Activated T-cell treated with anti-CD3 and anti-CD28 coated beads, Interleukin-2, amount 50 U/mL, for 24 hours (primary cell): Measurements from ENCODE around the gene PLD1.

ENCODE experiments used
- DNase-seq: peaks from one replicate; pipeline ENCODE4 v3.0.0-alpha.2; 2020
- H3K27ac Mint-ChIP-seq: 2 replicates; pipeline ENCODE4 v1.8.0; 2020; ENCODE audit warnings: mild to moderate bottlenecking, mixed read lengths
- H3K27me3 Mint-ChIP-seq: 2 replicates; pipeline ENCODE4 v1.8.0; 2020; ENCODE audit warnings: mixed read lengths
- H3K36me3 Mint-ChIP-seq: 2 replicates; pipeline ENCODE4 v1.8.0; 2020; ENCODE audit warnings: low read depth, mixed read lengths
- H3K4me1 Mint-ChIP-seq: 2 replicates; pipeline ENCODE4 v1.8.0; 2020; ENCODE audit warnings: low read depth, mixed read lengths
- H3K4me3 Mint-ChIP-seq: 2 replicates; pipeline ENCODE4 v1.8.0; 2020; ENCODE audit warnings: mild to moderate bottlenecking, moderate library complexity, mixed read lengths
- H3K9me3 Mint-ChIP-seq: 2 replicates; pipeline ENCODE4 v1.8.0; 2020; ENCODE audit warnings: mixed read lengths

The PLD1 gene

DNA sequence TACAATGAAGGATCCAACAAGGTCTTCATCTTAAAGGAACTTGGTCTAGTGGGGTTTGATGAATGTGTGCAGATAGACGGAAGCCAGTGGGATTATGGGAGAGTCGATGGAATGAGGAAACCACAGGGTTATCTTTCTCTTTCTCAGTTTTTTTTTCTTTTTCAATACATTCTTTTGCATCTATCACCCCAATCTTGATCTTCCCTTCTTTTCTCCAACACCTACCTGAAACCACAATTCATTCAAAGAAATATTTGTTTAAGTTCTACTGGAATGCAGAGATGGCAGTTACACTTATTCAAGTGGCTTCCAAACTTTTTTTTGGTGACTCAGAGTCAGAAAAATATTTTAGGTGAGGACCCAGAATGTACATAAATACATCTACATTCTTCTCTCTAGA, 34.6 kb upstream of the PLD1 start:
- H3K36me3 Mint-ChIP-seq = no peaks in the 10 kb centered on the region
- H3K9me3 Mint-ChIP-seq = peaks cover 2% of the 10 kb centered on the region
- H3K4me1 Mint-ChIP-seq = peaks cover 22% of the 10 kb centered on the region
- no peaks in the 10 kb centered on the region for H3K27me3 Mint-ChIP-seq
- no peak for DNase-seq
- H3K27ac Mint-ChIP-seq = no peak overlapping the region
- H3K4me3 Mint-ChIP-seq = no peak overlapping the region

DNA sequence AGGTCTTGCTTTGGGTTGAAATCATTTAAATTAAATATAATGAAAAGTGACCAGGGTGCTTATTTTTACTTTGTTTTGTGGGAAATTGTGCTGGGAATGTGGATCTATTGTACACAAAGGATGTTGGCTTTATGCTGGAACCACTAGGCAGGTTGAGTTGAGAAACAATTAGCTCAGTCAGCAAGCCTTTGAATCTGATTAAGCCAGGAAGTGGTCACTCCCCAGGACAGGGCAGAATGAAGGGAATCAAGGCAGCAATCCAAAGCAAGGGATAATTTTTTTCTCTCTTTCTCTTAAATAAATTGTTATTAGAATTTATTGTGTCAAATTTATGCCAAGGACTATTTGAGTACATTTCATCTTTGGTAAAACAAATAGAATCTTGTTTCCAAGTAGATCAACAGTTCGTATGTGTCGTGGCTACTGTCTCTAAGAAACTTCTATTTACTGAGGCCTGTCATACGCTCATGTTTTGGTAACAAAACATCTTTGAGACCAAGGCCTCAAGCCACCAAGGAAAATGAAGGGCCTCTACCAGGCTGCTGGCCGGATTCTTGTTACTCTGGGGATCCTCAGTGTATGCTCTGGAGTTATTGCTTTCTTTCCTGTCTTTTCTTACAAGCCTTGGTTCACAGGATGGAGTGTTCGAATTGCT, 32.7 kb upstream of the PLD1 start, which contains the start of gene TMEM212:
Gene TMEM212 (plus strand): TSS at position 486 of the 655 bp plus-strand sequence. CDS start 35 bp downstream, at position 521.
- H3K27ac Mint-ChIP-seq = no peak within 1 kb of the TSS
- no peak for DNase-seq
- peaks cover 7% of the 10 kb centered on the region for H3K27me3 Mint-ChIP-seq
- no peaks in the 10 kb centered on the region for H3K36me3 Mint-ChIP-seq
- H3K4me1 Mint-ChIP-seq = peaks cover 21% of the 10 kb centered on the region
- H3K4me3 Mint-ChIP-seq = no peak within 1 kb of the TSS
- H3K9me3 Mint-ChIP-seq = peaks cover 2% of the 10 kb centered on the region

DNA sequence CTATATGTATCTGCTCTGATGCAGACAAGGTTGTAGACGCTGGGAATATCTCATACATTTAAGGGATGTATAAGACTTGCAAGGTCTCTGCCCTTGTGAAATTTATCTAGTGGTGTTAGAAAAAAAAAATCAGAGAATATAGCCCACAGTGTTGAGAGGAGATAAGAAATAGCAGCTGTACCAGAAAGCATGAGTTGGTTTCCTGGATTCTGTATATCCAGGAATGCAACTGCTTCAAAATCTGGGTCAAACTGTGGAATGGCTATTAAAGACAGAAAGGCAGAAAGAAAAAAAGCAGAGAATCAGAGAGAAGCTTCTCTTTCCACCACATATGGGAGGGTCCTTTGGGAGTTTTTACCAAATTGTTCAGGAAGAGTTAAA, 31.3 kb upstream of the PLD1 start:
- Mint-ChIP-seq H3K27ac (no peak overlapping the region), H3K36me3 (no peaks in the 10 kb centered on the region), H3K27me3 (peaks cover 7% of the 10 kb centered on the region), H3K4me1 (peaks cover 8% of the 10 kb centered on the region), H3K9me3 (no peaks in the 10 kb centered on the region), H3K4me3 (no peak overlapping the region)
- no peak for DNase-seq

DNA sequence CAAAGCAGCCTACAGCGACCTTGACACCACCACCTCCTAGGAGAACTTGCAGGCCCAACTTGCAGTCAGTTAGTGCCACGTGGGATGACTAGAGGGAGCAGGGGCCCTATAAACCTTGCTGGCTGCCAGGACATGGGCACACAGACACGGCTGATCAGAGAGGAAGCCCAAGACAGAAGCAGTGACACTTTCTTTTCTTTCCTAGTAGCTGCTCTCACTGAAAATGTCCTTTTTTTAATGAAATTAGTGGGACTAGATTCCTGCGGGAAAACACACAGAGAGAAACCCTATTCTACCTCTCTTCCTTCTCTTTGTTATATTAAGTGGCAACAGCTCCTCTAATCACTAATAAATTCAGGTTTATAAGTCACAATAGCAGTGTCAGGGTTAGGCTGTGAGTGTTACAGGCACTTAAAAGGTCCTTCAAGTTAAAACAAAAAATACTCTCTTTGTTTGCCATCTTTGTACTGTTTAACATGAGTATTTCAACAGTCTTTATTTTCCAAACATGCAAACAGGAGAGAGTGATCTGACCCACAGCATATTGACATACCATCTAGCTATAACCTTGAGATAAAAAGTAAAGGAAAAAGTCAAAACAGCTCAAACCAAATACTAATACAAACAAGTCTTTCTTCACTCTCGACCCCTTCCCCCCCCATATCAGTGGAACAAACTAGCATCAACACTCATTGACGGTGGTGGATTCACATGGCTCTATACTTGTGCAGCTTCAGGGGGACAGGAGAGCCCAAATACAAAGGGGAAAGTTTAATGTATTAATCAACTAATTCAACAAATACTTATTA, 30.7 kb upstream of the PLD1 start:
- DNase-seq = no peak
- Mint-ChIP-seq H3K36me3 (no peaks in the 10 kb centered on the region), H3K27ac (no peak overlapping the region), H3K4me1 (peaks cover 2% of the 10 kb centered on the region), H3K4me3 (no peak overlapping the region), H3K9me3 (no peaks in the 10 kb centered on the region), H3K27me3 (peaks cover 7% of the 10 kb centered on the region)

DNA sequence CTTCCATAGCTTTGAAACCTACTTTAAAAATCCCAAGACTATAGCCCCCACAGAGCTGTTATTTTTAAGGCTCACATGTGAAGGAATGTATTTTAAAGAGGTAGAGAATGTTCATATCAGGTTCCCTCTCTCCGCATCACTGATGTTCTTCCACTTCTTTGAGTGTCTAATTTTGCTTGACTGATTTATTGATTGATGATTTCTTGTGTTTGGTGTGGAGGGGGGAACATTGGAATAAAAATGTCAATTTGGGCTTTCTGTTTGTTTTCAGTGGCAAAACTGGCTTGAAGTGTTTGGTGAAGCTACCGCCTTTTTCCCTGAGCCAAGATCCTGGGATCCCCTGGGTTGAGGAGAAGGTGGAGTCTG, 30.1 kb upstream of the PLD1 start:
- H3K27me3 Mint-ChIP-seq = peaks cover 7% of the 10 kb centered on the region
- H3K4me3 Mint-ChIP-seq = no peak overlapping the region
- H3K9me3 Mint-ChIP-seq = no peaks in the 10 kb centered on the region
- H3K36me3 Mint-ChIP-seq = no peaks in the 10 kb centered on the region
- no peak overlapping the region for H3K27ac Mint-ChIP-seq
- no peak for DNase-seq
- no peaks in the 10 kb centered on the region for H3K4me1 Mint-ChIP-seq

DNA sequence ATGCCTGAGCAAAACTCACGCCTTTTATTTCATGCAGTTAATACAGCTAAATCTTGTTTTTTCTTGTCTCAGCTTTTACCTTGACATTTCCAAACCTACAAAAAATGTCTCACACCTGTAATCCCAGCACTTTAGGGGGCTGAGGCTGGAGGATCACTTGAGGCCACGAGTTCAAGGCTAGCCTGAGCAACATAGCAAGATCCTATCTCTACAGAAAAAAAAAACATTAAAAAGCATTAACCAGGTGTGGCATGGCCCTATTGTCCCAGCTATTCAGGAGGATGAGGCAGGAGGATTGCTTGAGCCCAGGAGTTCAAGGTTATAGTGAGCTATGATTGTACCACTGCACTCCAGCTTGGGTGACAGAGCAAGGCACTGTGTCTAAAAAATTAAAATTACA, 29.0 kb upstream of the PLD1 start:
- H3K27ac Mint-ChIP-seq = no peak overlapping the region
- no peak overlapping the region for H3K4me3 Mint-ChIP-seq
- H3K9me3 Mint-ChIP-seq = no peaks in the 10 kb centered on the region
- H3K4me1 Mint-ChIP-seq = no peaks in the 10 kb centered on the region
- H3K36me3 Mint-ChIP-seq = no peaks in the 10 kb centered on the region
- DNase-seq = no peak
- peaks cover 7% of the 10 kb centered on the region for H3K27me3 Mint-ChIP-seq

DNA sequence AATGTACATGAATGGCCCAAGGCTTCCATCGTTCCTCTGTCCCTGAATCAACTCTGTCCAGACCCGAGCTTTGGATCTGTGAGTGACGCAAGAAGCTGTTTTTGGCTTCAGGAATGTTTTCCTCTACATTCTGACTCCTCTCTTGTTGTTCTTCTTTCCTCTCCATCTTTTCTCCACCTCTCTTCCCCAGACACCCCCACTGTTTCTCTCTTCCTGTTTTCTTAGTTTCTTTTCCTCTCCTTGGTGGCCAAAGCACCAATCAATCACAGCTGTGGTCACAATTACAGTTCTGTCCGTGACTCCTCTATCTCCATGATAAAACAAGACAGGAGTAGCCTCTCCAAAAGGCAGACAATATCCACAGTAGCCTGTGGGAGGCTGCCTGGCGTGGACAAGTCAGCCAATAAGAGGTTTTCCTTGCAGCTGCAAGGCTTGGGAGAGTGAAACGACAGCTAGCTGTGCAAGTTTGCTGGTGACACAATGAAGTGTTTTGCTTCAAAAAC, 28.0 kb upstream of the PLD1 start:
- no peaks in the 10 kb centered on the region for H3K4me1 Mint-ChIP-seq
- H3K27ac Mint-ChIP-seq = no peak overlapping the region

DNA sequence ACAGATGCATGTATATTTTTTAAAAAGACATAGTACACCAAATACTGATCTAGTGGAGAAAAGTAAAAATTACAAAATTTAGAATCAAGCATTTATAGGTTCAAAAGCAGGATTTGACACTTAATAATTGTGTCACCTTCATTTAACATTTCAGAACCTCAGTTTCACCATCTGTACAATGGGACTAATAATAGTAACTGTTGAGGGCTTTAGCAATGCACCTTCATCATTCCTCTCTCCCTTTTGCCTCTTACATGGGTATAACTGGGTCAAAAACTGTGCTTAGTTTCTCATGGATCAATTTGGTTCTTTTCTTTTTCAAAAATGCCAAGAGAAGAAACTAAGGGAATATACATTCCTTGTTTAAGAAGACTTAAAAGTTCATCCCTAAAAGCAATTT, 27.4 kb upstream of the PLD1 start:
- no peaks in the 10 kb centered on the region for H3K9me3 Mint-ChIP-seq
- peaks cover 7% of the 10 kb centered on the region for H3K27me3 Mint-ChIP-seq
- no peak overlapping the region for H3K4me3 Mint-ChIP-seq
- H3K4me1 Mint-ChIP-seq = no peaks in the 10 kb centered on the region
- no peaks in the 10 kb centered on the region for H3K36me3 Mint-ChIP-seq
- H3K27ac Mint-ChIP-seq = no peak overlapping the region
- no peak for DNase-seq

More for the DNA sequence above, 28.0 kb upstream of the PLD1 start:
- H3K9me3 Mint-ChIP-seq = no peaks in the 10 kb centered on the region
- H3K36me3 Mint-ChIP-seq = no peaks in the 10 kb centered on the region
- no peak overlapping the region for H3K4me3 Mint-ChIP-seq
- DNase-seq = no peak
- H3K27me3 Mint-ChIP-seq = peaks cover 7% of the 10 kb centered on the region

DNA sequence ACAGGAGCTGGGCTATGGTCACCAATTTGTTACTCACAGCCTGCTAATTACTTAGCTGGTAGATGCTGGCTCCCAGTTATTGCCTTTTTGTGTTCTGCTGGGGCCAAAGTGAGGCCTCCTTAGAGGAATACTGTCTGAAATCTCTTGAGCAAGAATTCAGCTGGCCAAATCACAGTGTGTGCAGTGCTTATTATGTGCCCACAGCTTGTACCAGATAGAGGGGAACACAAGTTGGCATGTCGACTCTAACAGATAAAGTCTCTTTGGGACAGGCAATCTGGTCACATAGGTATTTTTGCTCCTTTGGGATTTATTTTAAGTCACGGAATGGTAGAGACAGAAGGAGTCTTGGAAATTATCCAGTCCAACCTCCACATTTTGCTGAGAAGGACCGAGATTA, 26.6 kb upstream of the PLD1 start:
- Mint-ChIP-seq H3K27ac (no peak overlapping the region), H3K36me3 (no peaks in the 10 kb centered on the region), H3K27me3 (peaks cover 7% of the 10 kb centered on the region), H3K4me3 (no peak overlapping the region), H3K4me1 (no peaks in the 10 kb centered on the region), H3K9me3 (no peaks in the 10 kb centered on the region)
- DNase-seq = no peak

DNA sequence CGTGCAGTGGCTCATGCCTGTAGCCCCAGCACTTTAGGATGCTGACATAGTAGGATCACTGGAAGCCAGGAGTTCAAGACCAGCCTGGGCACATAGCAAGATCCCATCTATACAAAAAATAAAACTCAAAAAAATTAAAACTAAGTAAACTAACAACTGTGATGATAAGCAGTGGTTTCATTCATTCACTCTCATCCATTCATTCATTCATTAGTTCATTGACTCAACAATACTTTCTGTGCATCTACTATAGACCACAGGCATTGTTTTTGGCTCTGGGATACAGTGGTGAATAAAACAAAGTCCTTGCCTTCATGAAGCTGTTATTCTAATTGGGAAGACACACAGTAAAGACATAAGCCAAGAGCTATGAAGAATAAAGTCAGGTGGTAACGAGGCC, 25.3 kb upstream of the PLD1 start:
- no peak for DNase-seq
- H3K36me3 Mint-ChIP-seq = no peaks in the 10 kb centered on the region
- H3K4me3 Mint-ChIP-seq = no peak overlapping the region
- no peaks in the 10 kb centered on the region for H3K9me3 Mint-ChIP-seq
- peaks cover 7% of the 10 kb centered on the region for H3K27me3 Mint-ChIP-seq
- no peak overlapping the region for H3K27ac Mint-ChIP-seq
- no peaks in the 10 kb centered on the region for H3K4me1 Mint-ChIP-seq

DNA sequence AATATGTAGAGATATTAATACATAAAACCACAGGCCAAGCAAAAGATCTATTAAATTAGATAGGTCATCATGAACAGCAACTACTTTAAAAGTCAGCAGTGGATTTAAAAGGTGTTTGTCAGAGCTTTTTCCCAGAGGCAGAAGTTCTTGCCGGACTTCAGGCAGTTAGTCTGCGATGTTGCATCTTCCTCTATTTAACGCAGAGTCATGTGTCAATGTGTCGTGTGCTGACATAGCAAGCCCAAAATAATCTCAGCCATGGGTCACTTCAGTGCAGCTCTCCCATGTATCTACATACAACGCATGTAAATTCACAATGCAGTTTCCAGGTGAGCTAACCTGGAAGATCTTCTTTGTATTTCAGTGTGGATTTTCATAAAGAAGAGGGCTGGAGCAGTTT, 24.8 kb upstream of the PLD1 start:
- no peak for DNase-seq
- Mint-ChIP-seq H3K27ac (no peak overlapping the region), H3K9me3 (no peaks in the 10 kb centered on the region), H3K4me1 (no peaks in the 10 kb centered on the region), H3K27me3 (peaks cover 7% of the 10 kb centered on the region), H3K4me3 (no peak overlapping the region), H3K36me3 (no peaks in the 10 kb centered on the region)

DNA sequence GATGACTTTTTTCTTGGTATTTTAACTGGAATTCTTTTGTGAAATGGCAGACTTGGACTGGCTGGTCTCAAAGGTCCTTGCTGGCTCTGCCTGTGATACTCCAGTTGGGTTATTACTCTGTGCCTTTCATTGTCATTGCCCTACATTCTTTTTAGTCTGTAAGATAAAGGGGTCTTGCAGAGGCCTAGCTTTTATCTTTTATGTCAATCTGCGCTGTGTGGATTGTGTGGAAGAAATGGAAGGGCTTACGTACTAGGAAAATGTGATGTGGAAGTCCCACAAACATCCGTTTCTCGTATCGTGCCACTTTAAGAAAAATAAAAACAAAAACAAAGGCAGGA, 24.1 kb upstream of the PLD1 start:
- Mint-ChIP-seq H3K4me1 (no peaks in the 10 kb centered on the region), H3K4me3 (no peak overlapping the region)

DNA sequence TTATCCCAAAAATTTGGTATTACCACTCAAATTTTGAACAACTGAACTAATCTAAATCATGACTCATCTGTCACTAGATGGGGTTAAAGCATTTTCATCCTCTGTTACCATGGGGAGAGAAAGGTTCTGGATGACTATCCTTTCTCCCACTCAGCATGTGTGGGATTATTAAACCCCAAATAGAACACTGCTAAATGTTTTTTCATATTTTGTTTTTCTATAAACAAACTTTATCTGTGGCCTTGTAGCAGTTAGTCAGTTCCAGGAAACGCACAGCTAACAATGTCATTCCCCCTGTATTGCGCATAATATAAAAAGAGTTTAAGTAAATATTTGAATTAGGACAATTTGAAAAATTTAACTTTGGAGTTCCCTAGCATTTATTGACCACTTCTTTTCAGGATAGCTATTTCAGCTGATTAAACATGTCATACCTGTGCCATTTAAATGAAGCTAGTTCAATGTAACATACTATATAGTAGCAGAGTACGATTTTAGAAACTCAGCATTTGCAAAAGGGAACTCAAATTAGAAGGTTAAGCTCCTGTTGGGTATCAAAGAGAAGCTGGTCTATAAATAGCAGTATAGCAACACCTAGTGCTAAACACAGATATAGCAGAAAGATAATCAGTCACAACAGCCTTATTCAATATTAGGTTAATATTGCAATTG, 23.6 kb upstream of the PLD1 start:
- H3K36me3 Mint-ChIP-seq = no peaks in the 10 kb centered on the region

More for the DNA sequence above, 24.1 kb upstream of the PLD1 start:
- H3K9me3 Mint-ChIP-seq = no peaks in the 10 kb centered on the region
- peaks cover 7% of the 10 kb centered on the region for H3K27me3 Mint-ChIP-seq
- H3K27ac Mint-ChIP-seq = no peak overlapping the region
- no peak for DNase-seq
- no peaks in the 10 kb centered on the region for H3K36me3 Mint-ChIP-seq

DNA sequence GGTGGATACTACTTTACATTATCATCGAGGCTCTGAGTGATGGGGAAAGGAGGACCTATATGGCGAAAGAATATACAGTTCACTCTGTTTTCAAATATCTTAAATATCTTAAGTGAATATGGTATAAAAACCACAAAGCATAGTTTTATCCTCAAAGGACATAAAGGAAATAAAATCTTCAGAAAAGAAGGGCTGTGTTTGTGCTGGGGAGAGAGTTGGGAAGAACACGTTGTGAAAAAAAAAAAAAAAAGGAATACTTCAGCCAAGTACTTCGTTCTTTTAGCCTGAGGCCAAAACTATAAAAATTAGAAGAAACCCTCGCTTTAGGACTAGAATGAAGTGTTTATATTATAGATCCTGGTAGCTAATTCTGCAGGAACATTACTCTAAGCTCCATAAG, 22.7 kb upstream of the PLD1 start:
- H3K36me3 Mint-ChIP-seq = no peaks in the 10 kb centered on the region
- peaks cover 2% of the 10 kb centered on the region for H3K4me1 Mint-ChIP-seq
- no peak overlapping the region for H3K27ac Mint-ChIP-seq
- DNase-seq = no peak
- H3K4me3 Mint-ChIP-seq = no peak overlapping the region
- no peaks in the 10 kb centered on the region for H3K9me3 Mint-ChIP-seq
- no peaks in the 10 kb centered on the region for H3K27me3 Mint-ChIP-seq

More for the DNA sequence above, 23.6 kb upstream of the PLD1 start:
- H3K4me3 Mint-ChIP-seq = no peak overlapping the region
- no peaks in the 10 kb centered on the region for H3K4me1 Mint-ChIP-seq
- DNase-seq = no peak
- peaks cover 7% of the 10 kb centered on the region for H3K27me3 Mint-ChIP-seq
- H3K9me3 Mint-ChIP-seq = no peaks in the 10 kb centered on the region
- no peak overlapping the region for H3K27ac Mint-ChIP-seq

DNA sequence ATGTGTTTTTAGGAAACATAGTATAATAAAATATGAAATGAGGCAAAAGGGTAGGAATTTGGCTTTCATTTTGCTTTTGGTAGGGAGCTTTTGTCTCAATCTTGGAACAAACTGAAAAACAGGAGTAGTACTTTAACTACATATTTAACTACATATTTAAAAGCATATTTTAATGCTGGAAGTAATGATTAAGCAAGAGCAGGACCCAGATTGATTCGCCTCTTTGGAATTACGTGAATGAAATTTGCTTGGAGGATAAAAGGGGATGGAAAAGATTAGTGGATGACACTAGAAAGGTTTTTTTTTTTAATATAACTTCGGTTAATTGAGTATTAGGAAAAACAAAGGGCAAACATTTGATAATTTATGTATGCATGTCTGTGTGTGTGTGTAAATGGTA, 21.7 kb upstream of the PLD1 start:
- Mint-ChIP-seq H3K9me3 (no peaks in the 10 kb centered on the region), H3K4me3 (no peak overlapping the region), H3K27me3 (peaks cover 5% of the 10 kb centered on the region), H3K4me1 (peaks cover 11% of the 10 kb centered on the region), H3K27ac (no peak overlapping the region), H3K36me3 (no peaks in the 10 kb centered on the region)
- DNase-seq = no peak
